SU-DHL-6 (cell line): ENCODE data around the gene RTBDN.

Source experiments
- H2AFZ ChIP-seq: fragments of 200-600 bp; sonication (generic); 2 replicates; pipeline ENCODE4 v1.6.1; 2014; ENCODE audit warnings: low read depth, mild to moderate bottlenecking, moderate library complexity, mixed read lengths, antibody characterized with exemption, low read length; ENCODE audit not compliant: severe bottlenecking
- H3F3A ChIP-seq: fragments of 200-600 bp; shearing (Covaris generic); 2 replicates; pipeline ENCODE4 v1.6.0; 2016; ENCODE audit warnings: antibody characterized with exemption, mild to moderate bottlenecking; ENCODE audit not compliant: insufficient read depth
- H3K27ac ChIP-seq: fragments of 200-600 bp; sonication (generic); 2 replicates; pipeline ENCODE4 v1.5.1; 2016; ENCODE audit warnings: low read depth, mild to moderate bottlenecking, low read length, moderate library complexity, mixed read lengths
- H3K27me3 ChIP-seq: fragments of 200-600 bp; sonication (generic), shearing (Covaris generic); 2 replicates; pipeline ENCODE4 v1.6.0; 2014; ENCODE audit warnings: mild to moderate bottlenecking, low read length
- H3K36me3 ChIP-seq: fragments of 200-600 bp; sonication (generic); 2 replicates; pipeline ENCODE4 v1.6.1; 2014; ENCODE audit warnings: mild to moderate bottlenecking, low read length, mixed read lengths
- H3K4me2 ChIP-seq: fragments of 300-600, 200-600 bp; shearing (Covaris generic), sonication (generic); 2 replicates; pipeline ENCODE4 v1.6.0; 2014; ENCODE audit warnings: low read length, low read depth, mild to moderate bottlenecking; ENCODE audit not compliant: poor library complexity, severe bottlenecking
- H3K4me3 ChIP-seq: fragments of 200-600 bp; sonication (generic); 2 replicates; pipeline ENCODE4 v1.5.1; 2014; ENCODE audit warnings: antibody characterized with exemption, low read length, mild to moderate bottlenecking, mixed read lengths; ENCODE audit not compliant: insufficient read depth, poor library complexity, severe bottlenecking
- H3K79me2 ChIP-seq: fragments of 200-600 bp; sonication (generic); 2 replicates; pipeline ENCODE4 v1.6.1; 2014; ENCODE audit warnings: mild to moderate bottlenecking, low read length, moderate library complexity; ENCODE audit not compliant: insufficient read depth
- H3K9ac ChIP-seq: fragments of 200-600 bp; sonication (generic); 2 replicates; pipeline ENCODE4 v1.7.0; 2014; ENCODE audit warnings: mild to moderate bottlenecking, low read length
- H3K9me2 ChIP-seq: fragments of 200-600 bp; sonication (generic); replicated peaks from 2 replicates; pipeline ENCODE4 v1.6.1; 2014; ENCODE audit warnings: low read length; ENCODE audit not compliant: insufficient read depth
- H3K9me3 ChIP-seq: fragments of 200-600 bp; sonication (generic); 2 replicates; pipeline ENCODE4 v1.6.1; 2014; ENCODE audit warnings: low read length, mixed read lengths; ENCODE audit not compliant: insufficient read depth
- H4K20me1 ChIP-seq: fragments of 200-600 bp; sonication (generic); 2 replicates; pipeline ENCODE4 v1.6.1; 2014; ENCODE audit warnings: low read depth, mild to moderate bottlenecking, antibody characterized with exemption, low read length, moderate library complexity, mixed read lengths
- CTCF ChIP-seq: fragments of 200-600 bp; sonication (generic); IDR thresholded peaks from one replicate; pipeline ENCODE4 v1.5.1; 2017; ENCODE audit warnings: antibody characterized with exemption, mild to moderate bottlenecking, low read length, moderate library complexity; ENCODE audit not compliant: insufficient read depth, poor library complexity, severe bottlenecking
- EZH2phosphoT487 ChIP-seq: fragments of 200-600 bp; sonication (generic), shearing (Covaris generic); conservative IDR thresholded peaks from 2 replicates; pipeline ENCODE4 v1.6.1; 2018; ENCODE audit warnings: mild to moderate bottlenecking, antibody characterized with exemption, low read length, moderate library complexity, mixed read lengths

The RTBDN gene

DNA sequence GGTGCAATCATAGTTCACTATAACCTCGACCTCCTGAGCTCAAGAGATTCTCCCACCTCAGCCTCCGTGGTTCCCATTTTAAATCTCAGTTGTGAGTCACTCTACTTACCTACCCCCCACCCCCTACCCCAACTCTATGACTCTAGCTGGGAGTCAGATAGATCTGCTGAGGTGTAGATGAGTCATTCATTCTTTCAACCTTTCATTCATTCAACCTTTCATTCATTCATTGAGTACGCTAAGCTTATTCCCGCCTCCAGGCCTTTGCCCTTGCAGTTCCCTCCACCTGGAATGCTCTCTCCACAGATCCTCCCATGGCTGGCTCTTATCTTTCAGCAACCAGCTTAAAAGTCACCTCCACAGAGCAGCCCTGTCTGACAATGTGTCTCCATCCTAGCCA is 2.8 kb upstream of the RTBDN start:
- no peak overlapping the region for H3K4me3 ChIP-seq
- H3K9me3 ChIP-seq = no peaks in the 10 kb centered on the region
- H3K9ac ChIP-seq = no peak overlapping the region
- H4K20me1 ChIP-seq = no peaks in the 10 kb centered on the region
- no peaks in the 10 kb centered on the region for H3K36me3 ChIP-seq
- no peak for TF ChIP-seq CTCF
- no peak for TF ChIP-seq EZH2phosphoT487
- no peak overlapping the region for H3K4me2 ChIP-seq
- no peaks in the 10 kb centered on the region for H3K9me2 ChIP-seq
- H3F3A ChIP-seq = peaks cover 25% of the 10 kb centered on the region
- no peak overlapping the region for H2AFZ ChIP-seq
- H3K79me2 ChIP-seq = 0 out of 2 replicates have a peak, but pooled peaks cover 4% of the 10 kb centered on the region
- no peak overlapping the region for H3K27ac ChIP-seq
- no peaks in the 10 kb centered on the region for H3K27me3 ChIP-seq

DNA sequence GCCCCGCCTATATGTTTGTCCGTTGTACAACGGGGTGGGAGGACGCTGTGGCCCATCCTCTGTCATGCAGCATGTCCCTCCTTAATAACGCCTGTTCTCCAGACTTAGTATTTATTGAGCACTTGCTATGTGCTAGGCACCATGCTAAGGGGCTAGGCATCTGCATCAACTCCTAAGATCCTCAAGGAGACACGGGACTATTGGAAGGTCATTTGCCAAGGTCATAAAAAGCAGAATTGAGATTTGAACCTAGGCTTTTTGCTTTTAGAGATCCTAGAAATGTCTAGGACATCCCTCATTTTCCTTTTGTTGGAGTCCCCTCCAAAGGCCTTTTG is 2.1 kb upstream of the RTBDN start:
- Histone ChIP-seq H3K27me3 (no peaks in the 10 kb centered on the region), H3F3A (peaks cover 25% of the 10 kb centered on the region), H3K79me2 (0 out of 2 replicates have a peak, but pooled peaks cover 4% of the 10 kb centered on the region), H3K4me2 (peak overlapping the region; percentile 36), H3K9me2 (no peaks in the 10 kb centered on the region), H3K9ac (no peak overlapping the region), H4K20me1 (no peaks in the 10 kb centered on the region), H3K27ac (no peak overlapping the region), H3K9me3 (no peaks in the 10 kb centered on the region), H3K4me3 (no peak overlapping the region), H2AFZ (no peak overlapping the region), H3K36me3 (no peaks in the 10 kb centered on the region)
- no peak for TF ChIP-seq CTCF
- TF ChIP-seq EZH2phosphoT487 = no peak

DNA sequence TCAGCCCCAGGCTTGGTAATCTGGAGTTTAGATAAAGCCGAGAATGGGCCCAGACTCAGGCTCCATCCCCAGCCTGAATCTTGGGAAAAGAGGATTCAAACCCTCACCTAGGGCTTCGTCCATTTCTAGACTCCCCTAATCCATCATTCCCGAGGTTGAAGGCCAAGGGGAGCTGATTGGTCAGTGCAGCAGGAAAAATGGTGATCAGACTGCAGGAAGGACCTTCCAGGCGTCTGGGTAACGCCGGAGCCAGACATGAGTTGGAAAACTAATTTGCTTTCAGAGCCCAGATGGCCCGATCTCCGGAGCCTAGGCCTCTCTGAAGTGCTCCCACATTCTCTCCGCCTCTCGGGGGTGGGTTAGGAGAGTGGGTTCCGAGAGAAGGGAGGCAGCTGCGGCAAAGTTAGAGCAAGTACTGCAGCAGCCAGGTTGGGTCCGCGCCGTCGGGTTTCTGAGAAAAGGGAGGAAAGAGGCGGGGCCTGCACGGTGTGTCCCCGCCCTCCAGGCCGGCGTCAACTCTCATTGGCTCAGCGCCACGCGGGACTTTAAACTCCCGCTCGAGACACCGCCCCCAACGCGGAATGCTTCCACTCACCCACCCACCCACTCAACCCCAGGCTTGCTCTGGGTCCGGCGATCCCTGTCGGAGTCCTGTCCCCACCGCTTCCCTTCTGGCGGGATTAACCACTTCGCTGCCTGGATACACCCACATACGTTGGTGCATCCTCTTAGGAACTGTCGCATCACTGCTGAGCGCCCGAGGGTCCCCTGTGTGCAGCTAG is 788 bp upstream of the RTBDN start:
- Histone ChIP-seq H4K20me1 (no peaks in the 10 kb centered on the region), H3K4me2 (peak overlapping the region; percentile 60), H3K36me3 (no peaks in the 10 kb centered on the region), H2AFZ (no peak overlapping the region), H3K4me3 (no peak overlapping the region), H3K79me2 (0 out of 2 replicates have a peak, but pooled peaks cover 3% of the 10 kb centered on the region), H3K27ac (no peak overlapping the region), H3F3A (peaks cover 25% of the 10 kb centered on the region), H3K9me2 (no peaks in the 10 kb centered on the region), H3K9me3 (no peaks in the 10 kb centered on the region), H3K27me3 (no peaks in the 10 kb centered on the region), H3K9ac (peak overlapping the region; percentile 71; the same call in 1 of the 2 replicates)
- TF ChIP-seq CTCF = no peak
- no peak for TF ChIP-seq EZH2phosphoT487
